GM23338 (cell line): ENCODE results near the gene ANKRD65. TPM values are rescaled to one million over a fixed set of nuclear protein-coding genes. Genes with fewer than 3 reads are reported as not detected.

ENCODE experiments used
- ATAC-seq: fragments of 200-7000 bp; cut with Tn5 transposase; 3 replicates; pipeline ENCODE4 v1.9.1; 2020
- DNase-seq: peaks from one replicate; pipeline ENCODE4 v3.0.0-alpha.2; 2015; ENCODE audit warnings: low spot score
- H2AFZ ChIP-seq: fragments of 200-600 bp; sonication (generic); 2 replicates; pipeline ENCODE4 v1.8.0; 2016; ENCODE audit warnings: antibody characterized with exemption, mild to moderate bottlenecking, moderate library complexity
- H3F3A ChIP-seq: fragments of 200-600 bp; sonication (generic); replicated peaks from 2 replicates; pipeline ENCODE4 v1.8.0; 2017; ENCODE audit warnings: antibody characterized with exemption, mixed run types, low read depth
- H3K27ac ChIP-seq: fragments of 200-600 bp; sonication (generic); 2 replicates; pipeline ENCODE4 v1.6.1; 2016; ENCODE audit warnings: low read depth
- H3K27me3 ChIP-seq: fragments of 200-600 bp; sonication (generic); 2 replicates; pipeline ENCODE4 v1.8.0; 2016; ENCODE audit warnings: mild to moderate bottlenecking, mixed run types, moderate library complexity; ENCODE audit not compliant: insufficient read depth
- H3K36me3 ChIP-seq: fragments of 200-600 bp; sonication (generic); 2 replicates; pipeline ENCODE4 v1.8.0; 2016; ENCODE audit warnings: mild to moderate bottlenecking; ENCODE audit not compliant: insufficient read depth
- H3K4me1 ChIP-seq: fragments of 200-600 bp; sonication (generic); 2 replicates; pipeline ENCODE4 v1.8.0; 2016; ENCODE audit warnings: mild to moderate bottlenecking, moderate library complexity; ENCODE audit not compliant: insufficient read depth
- H3K4me2 ChIP-seq: fragments of 200-600 bp; sonication (generic); 2 replicates; pipeline ENCODE4 v1.7.1; 2017; ENCODE audit warnings: mixed run types
- H3K4me3 ChIP-seq: fragments of 200-600 bp; sonication (generic); 2 replicates; pipeline ENCODE4 v1.6.1; 2016; ENCODE audit warnings: mixed run types
- H3K79me2 ChIP-seq: fragments of 200-600 bp; sonication (generic); replicated peaks from 2 replicates; pipeline ENCODE4 v1.8.0; 2017; ENCODE audit warnings: mild to moderate bottlenecking; ENCODE audit not compliant: insufficient read depth
- H3K9me2 ChIP-seq: fragments of 200-600 bp; sonication (generic); 2 replicates; pipeline ENCODE4 v1.8.0; 2017; ENCODE audit not compliant: insufficient read depth
- H4K20me1 ChIP-seq: fragments of 200-600 bp; sonication (generic); replicated peaks from 2 replicates; pipeline ENCODE4 v1.8.0; 2017; ENCODE audit warnings: mild to moderate bottlenecking; ENCODE audit not compliant: insufficient read depth
- H3K27ac Mint-ChIP-seq: 2 replicates; pipeline ENCODE4 v1.8.0; 2020; ENCODE audit warnings: inconsistent platforms, mild to moderate bottlenecking, moderate library complexity, mixed read lengths
- H3K27me3 Mint-ChIP-seq: 3 replicates; pipeline ENCODE4 v1.8.0; 2022; ENCODE audit warnings: low read depth, mild to moderate bottlenecking, moderate library complexity, mixed read lengths, inconsistent platforms; ENCODE audit not compliant: insufficient read depth, poor library complexity
- H3K36me3 Mint-ChIP-seq: 3 replicates; pipeline ENCODE4 v1.8.0; 2021; ENCODE audit warnings: low read depth, mild to moderate bottlenecking, inconsistent platforms, moderate library complexity, mixed read lengths
- H3K4me1 Mint-ChIP-seq: 3 replicates; pipeline ENCODE4 v1.8.0; 2020; ENCODE audit warnings: mild to moderate bottlenecking, inconsistent platforms, mixed read lengths
- H3K4me3 Mint-ChIP-seq: 3 replicates; pipeline ENCODE4 v1.8.0; 2021; ENCODE audit warnings: moderate library complexity, mild to moderate bottlenecking, inconsistent platforms, mixed read lengths
- H3K9me3 Mint-ChIP-seq: 3 replicates; pipeline ENCODE4 v1.8.0; 2020; ENCODE audit warnings: moderate library complexity, mild to moderate bottlenecking, inconsistent platforms, mixed read lengths
- CTCF ChIP-seq, 2 experiments: fragments of 200-600 bp in 1 of 2; sonication (generic) in 1 of 2; conservative IDR thresholded peaks; 2 replicates each; pipeline versions ENCODE4 v1.5.1 to v1.6.1; 2016 to 2017; ENCODE audit warnings: antibody characterized with exemption in 2 of 2, low read depth in 2 of 2, mild to moderate bottlenecking in 2 of 2, moderate library complexity in 1 of 2
- EZH2 ChIP-seq: fragments of 200-600 bp; sonication (generic); IDR thresholded peaks from one replicate; pipeline ENCODE4 v1.8.0; 2017; ENCODE audit warnings: antibody characterized with exemption, mild to moderate bottlenecking, low read depth; ENCODE audit not compliant: unreplicated experiment
- JUNB ChIP-seq: IDR thresholded peaks from one replicate; pipeline ENCODE4 v1.6.1; 2016; ENCODE audit warnings: antibody characterized with exemption; ENCODE audit not compliant: unreplicated experiment
- NANOG ChIP-seq: IDR thresholded peaks from 2 replicates; pipeline ENCODE4 v1.6.1; 2016; ENCODE audit warnings: antibody characterized with exemption, borderline replicate concordance
- POLR2AphosphoS5 ChIP-seq: IDR thresholded peaks from 2 replicates; pipeline ENCODE4 v1.6.1; 2016; ENCODE audit warnings: antibody characterized with exemption, low read depth
- REST ChIP-seq: IDR thresholded peaks from one replicate; pipeline ENCODE4 v1.6.1; 2018; ENCODE audit warnings: antibody characterized with exemption; ENCODE audit not compliant: unreplicated experiment
- ZNF462 ChIP-seq: fragments of 250-450 bp; sonication (Bioruptor Pico); IDR thresholded peaks from 2 replicates; pipeline ENCODE4 v1.5.0; 2020; ENCODE audit warnings: mild to moderate bottlenecking, moderate library complexity
- polyA plus RNA-seq: library from polyadenylated mRNA; unstranded; fragments of >200 nt; fragmentation: Nextera tagmentation; extraction: Ambion mirVana; gene quantifications from 2 replicates; pipeline ENCODE4 v1.2.1, GENCODE V29; 2016
- total RNA-seq: library from RNA; depleted of rRNA; stranded (reverse); fragments of >200 nt; shearing (Covaris generic); gene quantifications from 2 replicates; pipeline ENCODE4 v1.2.3, GENCODE V29; 2014

Gene ANKRD65
- total and polyA plus RNA-seq, 2 experiments from 2014 or later = 1.6 to 1.7 TPM

GRCh38 chr1:1442069-1442770, 21.1 kb upstream of the ANKRD65 start (continued):
- TF ChIP-seq REST (no peak), NANOG (no peak), POLR2AphosphoS5 (no peak), JUNB (no peak)

- TF ChIP-seq CTCF (conservative IDR thresholded peaks at IDR 0.05; ENCODE audit: low read depth in 2 of 2) (peak; percentile 61 to 85), ZNF462 (CRISPR knock-in tag) (no peak), EZH2 (no peak)
Measured at GRCh38 chr1:1441002-1441888, 20.2 kb upstream of the ANKRD65 start.

More at GRCh38 chr1:1441002-1441888, 20.2 kb upstream of the ANKRD65 start:
- Histone ChIP-seq H3K27me3 (no peaks in the 10 kb centered on the region), H3F3A (0 out of 2 replicates have a peak, but pooled peaks cover 5% of the 10 kb centered on the region), H3K4me2 (no peak overlapping the region), H3K79me2 (0 out of 2 replicates have a peak, but pooled peaks cover 2% of the 10 kb centered on the region), H3K36me3 (no peaks in the 10 kb centered on the region), H3K27ac (no peak overlapping the region), H4K20me1 (no peaks in the 10 kb centered on the region), H3K4me1 (no peaks in the 10 kb centered on the region), H2AFZ (no peak overlapping the region), H3K4me3 (no peak overlapping the region), H3K9me2 (no peaks in the 10 kb centered on the region)
- DNase-seq (peak; percentile 75), ATAC-seq (peak; percentile 70)
- H3K27me3 Mint-ChIP-seq = peaks cover 10% of the 10 kb centered on the region
- no peaks in the 10 kb centered on the region for H3K9me3 Mint-ChIP-seq
- H3K4me3 Mint-ChIP-seq = no peak overlapping the region; the same call in 2 of the 3 replicates
- no peak overlapping the region for H3K27ac Mint-ChIP-seq
- H3K36me3 Mint-ChIP-seq = peaks cover 4% of the 10 kb centered on the region; the same call in 2 of the 3 replicates
- peaks cover 6% of the 10 kb centered on the region; the same call in 2 of the 3 replicates for H3K4me1 Mint-ChIP-seq
